GM10248 (cell line): ENCODE measurements around the gene GPSM3.
"Not testable (repeated sequence)": the region's sequence is repeated elsewhere in the genome, so short reads cannot be mapped to it uniquely, and the experiment has no call there.

Experiments
- CTCF ChIA-PET: fragments of 300-600 bp; sonication (Branson Sonifier 250); formaldehyde crosslinking; extraction: SDS; loops from one replicate; lab custom pipeline; 2021; ENCODE audit warnings: antibody characterized with exemption; lab: Yijun Ruan, JAX
- POLR2A ChIA-PET: fragments of 350-650 bp; sonication (Branson Sonifier 250); formaldehyde crosslinking; extraction: SDS; loops from one replicate; lab custom pipeline; 2020; ENCODE audit warnings: antibody characterized with exemption; lab: Yijun Ruan, JAX
- DNase-seq: peaks from one replicate; pipeline ENCODE4 v3.0.0; 2012; ENCODE audit errors: extremely low spot score
- CTCF ChIP-seq: IDR thresholded peaks from 2 replicates; pipeline ENCODE4 v1.5.1; 2012; ENCODE audit warnings: mild to moderate bottlenecking, low read depth; ENCODE audit errors: extremely low read depth, missing control alignments, control extremely low read depth

GPSM3 gene

DNA sequence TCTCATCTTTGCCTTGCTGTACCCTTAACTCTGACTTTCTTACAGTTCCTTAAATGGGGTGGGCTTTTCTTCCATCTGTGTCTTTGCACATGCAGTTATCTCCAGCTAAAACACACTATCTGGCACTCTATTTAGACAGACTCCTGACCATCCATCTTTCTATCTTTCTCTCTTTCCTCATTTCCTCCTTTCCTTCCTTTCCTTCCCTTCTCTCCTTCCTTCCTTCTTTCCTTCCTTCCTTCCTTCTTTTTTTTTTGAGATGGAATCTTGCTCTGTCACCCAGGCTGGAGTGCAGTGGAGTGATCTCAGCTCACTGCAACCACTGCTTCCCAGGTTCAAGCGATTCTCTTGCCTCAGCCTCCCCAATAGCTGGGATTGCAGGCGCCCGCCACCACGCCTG lies 23.2 kb upstream of the GPSM3 start:
- no peak for TF ChIP-seq CTCF
- DNase-seq = no peak
- ChIA-PET POLR2A (no interaction called here), CTCF (interaction anchor here (1.0 to 2.0 kb wide), 2 partner anchors 10 to 97 kb away, joined by 3 to 4 read pairs; no protein-coding TSS in a partner anchor)

DNA sequence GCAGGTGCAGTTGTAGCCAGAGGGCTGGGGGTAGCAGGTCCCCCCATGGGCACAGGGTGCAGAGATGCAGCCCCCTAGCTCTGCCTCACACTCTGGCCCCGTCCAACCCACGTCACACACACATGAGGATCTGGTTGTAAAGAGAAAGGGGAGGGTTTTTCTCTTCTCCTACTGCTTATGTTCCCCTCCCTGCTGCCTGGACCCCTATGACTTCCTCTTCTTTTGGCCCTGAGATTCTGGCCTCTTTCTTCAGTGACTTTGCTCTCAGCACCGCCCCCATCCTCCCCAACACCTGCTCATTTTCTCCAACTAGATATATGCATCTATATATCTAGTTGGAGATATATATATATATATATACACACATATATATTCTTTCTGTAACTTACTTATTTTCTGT lies 21.7 kb upstream of the GPSM3 start:
- DNase-seq = no peak
- CTCF ChIA-PET = interaction anchor here (1.0 to 2.0 kb wide), 2 partner anchors 9 to 13 kb away, joined by 3 to 4 read pairs; no protein-coding TSS in a partner anchor
- TF ChIP-seq CTCF = no peak
- POLR2A ChIA-PET = no interaction called here

GRCh38 chr6:32213649-32214048 lies 21.2 kb upstream of the GPSM3 start:
- TF ChIP-seq CTCF = no peak
- DNase-seq = no peak
- CTCF ChIA-PET = interaction anchor here (1.0 kb wide), 1 partner anchor 13 kb away, joined by 3 read pairs; no protein-coding TSS in a partner anchor
- POLR2A ChIA-PET = no interaction called here

- CTCF ChIA-PET = interaction anchor here (1.5 kb wide), 1 partner anchor 43 kb away, joined by 4 read pairs; no protein-coding TSS in a partner anchor
- no peak for DNase-seq
- no peak for TF ChIP-seq CTCF
- POLR2A ChIA-PET = no interaction called here
Observed at GRCh38 chr6:32212076-32212760, 19.8 kb upstream of the GPSM3 start.

GRCh38 chr6:32211432-32211831 lies 19.0 kb upstream of the GPSM3 start:
- DNase-seq, POLR2A ChIA-PET: not testable (repeated sequence)
- CTCF ChIA-PET = interaction anchor here (1.5 kb wide), 1 partner anchor 44 kb away, joined by 4 read pairs; no protein-coding TSS in a partner anchor

- no peak for TF ChIP-seq CTCF
- ChIA-PET CTCF (no interaction called here), POLR2A (no interaction called here)
- DNase-seq = no peak
Observed at GRCh38 chr6:32210191-32210601, 17.8 kb upstream of the GPSM3 start.

DNA sequence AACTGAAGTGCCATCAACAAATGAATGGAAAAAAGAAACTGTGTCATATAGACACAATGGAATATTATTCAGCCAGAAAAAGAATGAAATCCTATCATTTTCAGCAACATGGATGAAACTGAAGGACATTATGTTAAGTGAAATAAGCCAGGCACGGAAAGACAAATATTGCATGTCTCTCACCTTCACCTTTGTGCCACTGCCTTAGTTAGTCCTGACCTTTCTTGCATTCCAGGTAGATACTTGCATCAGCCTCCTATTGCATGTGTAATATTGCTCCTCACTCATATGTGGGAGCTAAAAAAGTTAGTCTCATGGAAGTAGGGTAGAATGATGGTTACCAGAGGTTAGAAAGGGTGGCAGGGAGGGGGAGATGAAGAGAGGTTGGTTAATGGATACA lies 16.6 kb upstream of the GPSM3 start:
- TF ChIP-seq CTCF = no peak
- ChIA-PET POLR2A (no interaction called here), CTCF (interaction anchor here (1.0 kb wide), 1 partner anchor 37 kb away, joined by 3 read pairs; no protein-coding TSS in a partner anchor)
- no peak for DNase-seq
